Erythroblast (primary cell): ENCODE measurements around the gene KBTBD4.

Source experiments
- GATA1 ChIP-seq: IDR thresholded peaks from 2 replicates; pipeline ENCODE4 v1.6.1; 2011; ENCODE audit warnings: low read depth, mild to moderate bottlenecking, control low read depth, low read length, moderate library complexity
- POLR2A ChIP-seq: IDR thresholded peaks from 2 replicates; pipeline ENCODE4 v1.6.1; 2011; ENCODE audit warnings: mild to moderate bottlenecking, low read length

DNA sequence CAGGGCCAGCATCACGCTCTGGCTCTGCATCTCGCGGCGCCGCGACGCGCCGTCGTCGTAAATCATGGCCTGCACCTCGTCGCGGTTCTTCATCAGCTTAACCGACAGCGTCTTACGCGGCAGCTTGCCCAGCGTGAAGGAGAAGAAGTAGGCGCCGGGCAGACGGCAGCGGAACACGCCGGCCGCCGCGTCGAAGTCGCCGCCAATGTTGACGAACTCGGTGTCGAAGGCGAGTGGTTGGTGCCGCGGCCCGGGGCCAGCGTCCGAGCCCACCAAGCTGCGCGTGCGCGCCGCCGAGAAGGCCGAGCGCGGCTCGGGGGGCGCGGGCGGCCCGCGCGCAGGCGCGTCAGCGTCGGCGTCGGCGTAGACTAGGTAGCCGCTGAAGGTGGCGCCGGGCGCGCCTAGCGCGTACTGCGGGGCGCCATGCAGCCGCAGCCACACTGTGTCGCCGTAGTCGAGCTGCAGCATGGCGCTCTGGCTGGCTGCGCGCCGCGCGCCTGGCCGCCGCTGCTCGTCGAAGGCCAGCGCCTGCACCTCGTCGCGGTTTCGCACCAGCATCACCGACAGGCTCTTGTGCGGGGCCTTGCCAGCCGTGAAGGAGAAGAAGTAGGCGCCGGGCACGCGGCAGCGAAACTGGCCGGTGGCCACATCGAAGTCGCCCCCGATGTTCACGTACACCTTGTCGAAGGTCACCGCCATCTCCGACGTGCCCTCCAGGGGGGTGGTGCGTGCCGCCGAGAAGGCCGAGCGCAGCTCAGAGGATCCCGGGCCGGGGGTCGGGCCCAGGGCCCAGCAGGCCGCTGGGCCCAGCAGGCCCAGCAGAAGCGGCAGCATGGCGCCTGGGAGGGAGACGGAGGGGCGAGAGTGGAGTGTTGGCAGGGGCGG is 11.4 kb upstream of the KBTBD4 start:
- TF ChIP-seq POLR2A (no peak), GATA1 (no peak)
